8988T (cell line): ENCODE measurements around the gene KIRREL3.

Experiments used
- DNase-seq: peaks from one replicate; pipeline ENCODE4 v3.0.0; 2011

KIRREL3 gene

DNA sequence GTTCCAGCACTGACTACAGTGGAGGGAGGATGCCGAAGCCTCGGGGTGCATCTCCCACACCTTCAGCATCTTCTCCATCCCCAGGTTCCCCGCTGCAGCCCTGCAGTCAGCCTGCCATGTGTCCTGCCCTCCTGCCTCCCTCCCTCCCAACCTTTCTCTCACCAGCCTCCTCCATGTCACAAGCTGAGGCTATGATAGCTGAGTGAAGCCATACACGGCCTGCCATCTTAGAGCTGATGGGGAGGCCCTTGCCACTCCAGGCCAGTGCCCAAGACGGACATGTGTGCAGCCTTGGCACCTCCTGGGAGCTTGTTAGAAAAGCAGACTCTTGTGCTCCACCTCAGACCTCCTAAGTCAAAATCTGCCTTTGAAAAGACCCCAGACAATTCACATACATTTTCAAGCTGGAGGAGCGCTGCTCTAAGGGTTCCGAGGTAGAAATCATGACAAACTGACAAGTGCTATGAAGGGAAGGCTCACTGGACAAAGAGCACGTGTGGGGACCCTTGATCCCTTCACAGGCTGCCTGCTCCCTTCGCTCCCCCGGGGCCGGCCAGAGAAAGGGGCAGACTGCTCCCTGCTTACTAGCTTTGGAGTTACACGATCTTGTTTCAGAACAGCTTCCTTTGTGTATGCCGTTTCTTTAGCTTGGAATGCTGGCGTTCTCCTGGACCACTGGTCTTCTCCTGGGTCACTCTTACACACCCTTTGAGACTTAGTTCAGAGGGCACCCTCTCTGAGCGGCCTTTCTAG is 521.2 kb downstream of the KIRREL3 start:
- no peak for DNase-seq

DNA sequence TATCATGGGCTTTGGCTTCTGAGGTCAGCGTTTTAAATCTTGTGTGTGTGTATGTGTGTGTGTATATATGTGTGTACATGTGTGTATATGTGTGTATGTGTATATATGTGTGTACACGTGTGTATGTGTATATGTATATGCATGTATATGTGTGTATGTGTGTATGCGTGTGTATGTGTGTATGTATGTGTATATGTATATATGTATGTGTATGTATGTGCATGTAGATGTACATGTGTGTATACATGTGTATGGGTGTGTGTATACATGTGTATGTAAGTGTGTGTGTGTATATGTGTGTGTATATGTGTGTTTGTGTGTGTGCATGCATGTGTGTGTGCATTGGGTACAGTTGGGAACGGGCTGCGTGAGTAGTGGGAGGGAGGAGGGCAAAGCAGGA is 522.1 kb downstream of the KIRREL3 start:
- DNase-seq: no peak

DNA sequence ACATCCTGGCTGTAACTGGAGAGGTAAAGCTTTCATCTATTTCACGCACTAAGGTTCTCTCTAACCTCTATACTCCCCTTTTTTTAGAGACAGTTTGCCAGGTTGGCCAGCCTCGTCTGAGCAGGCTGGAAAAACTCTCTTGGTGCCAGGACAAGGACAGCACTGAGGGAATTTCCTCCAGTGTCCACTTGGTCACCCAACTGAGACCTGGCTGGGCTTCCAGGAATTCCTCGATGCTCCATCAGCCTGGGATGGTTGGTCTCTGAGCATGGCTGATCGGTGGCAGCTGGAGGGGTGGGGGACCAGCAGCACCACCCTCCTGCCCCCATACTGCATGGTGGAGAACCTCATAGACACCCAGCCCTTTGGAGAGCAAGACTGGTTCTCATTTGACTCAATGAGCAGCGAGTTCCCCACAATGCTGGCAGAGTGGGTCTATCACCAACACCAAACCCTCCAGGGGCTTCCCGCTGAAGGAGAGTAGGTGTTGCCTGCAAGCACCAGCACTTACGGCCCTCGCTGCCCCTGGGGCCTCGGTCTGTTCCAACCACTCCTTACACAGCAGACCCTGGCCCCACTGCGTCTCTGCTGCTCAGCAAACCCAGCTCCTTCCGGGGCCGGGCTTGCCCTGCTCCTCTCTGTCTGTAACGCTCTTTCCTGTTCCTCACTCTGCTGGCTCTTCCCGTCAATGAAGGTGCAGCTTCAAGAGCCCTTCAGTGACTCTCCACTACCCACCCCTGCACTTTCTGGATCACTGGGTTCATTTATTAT is 522.9 kb downstream of the KIRREL3 start:
- DNase-seq: no peak

DNA sequence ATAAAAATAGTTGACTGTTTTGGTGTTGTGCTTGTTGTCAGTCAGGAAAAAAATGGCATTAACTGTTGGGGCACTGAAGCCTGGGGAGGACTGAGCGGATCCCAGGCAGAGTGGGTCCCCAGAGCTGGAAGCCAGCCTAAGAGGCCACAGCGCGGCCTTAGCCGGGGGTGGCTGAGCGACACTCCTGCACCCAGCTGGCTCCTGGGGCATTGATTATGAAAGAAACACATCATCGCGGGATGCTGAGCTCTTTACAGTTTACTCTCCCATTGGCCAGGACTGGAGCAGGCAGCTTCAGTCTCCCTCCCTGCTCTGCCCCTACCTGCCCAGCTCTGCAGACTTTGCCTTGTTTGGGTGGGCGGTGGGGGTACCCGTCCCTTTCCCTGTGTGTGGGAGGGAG is 523.6 kb downstream of the KIRREL3 start:
- DNase-seq: no peak

DNA sequence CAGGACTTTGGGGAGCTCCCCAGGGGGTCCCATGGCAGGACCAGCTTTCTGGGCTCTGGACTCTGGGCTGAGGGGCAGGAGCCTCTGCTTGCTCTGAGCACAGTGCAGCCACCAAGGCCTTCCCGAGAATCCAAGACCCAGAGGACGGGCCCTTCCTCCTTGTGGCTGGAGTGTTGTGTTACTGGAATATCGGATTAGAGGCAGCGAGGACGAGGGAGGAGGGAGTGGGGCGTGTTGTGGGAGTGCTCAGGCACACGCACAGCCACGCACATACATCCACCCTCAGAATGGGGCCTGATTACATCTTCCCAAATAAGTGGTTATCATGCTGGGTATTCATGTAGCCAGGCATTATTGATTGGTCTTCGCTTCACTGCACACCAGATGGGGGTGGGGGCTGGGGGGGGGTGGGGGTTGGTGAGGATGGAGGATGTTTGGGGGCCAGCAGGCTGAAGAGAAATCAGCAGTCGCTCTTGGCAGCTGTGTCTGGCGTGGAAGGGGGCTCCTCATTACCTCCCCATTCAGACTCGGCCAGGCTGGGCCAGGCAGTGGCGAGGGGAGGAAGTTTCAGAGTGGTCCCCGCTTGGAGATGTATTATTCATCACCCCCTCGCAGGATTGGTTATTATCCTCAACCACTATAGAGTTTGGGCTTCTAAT is 524.2 kb downstream of the KIRREL3 start:
- DNase-seq: no peak

DNA sequence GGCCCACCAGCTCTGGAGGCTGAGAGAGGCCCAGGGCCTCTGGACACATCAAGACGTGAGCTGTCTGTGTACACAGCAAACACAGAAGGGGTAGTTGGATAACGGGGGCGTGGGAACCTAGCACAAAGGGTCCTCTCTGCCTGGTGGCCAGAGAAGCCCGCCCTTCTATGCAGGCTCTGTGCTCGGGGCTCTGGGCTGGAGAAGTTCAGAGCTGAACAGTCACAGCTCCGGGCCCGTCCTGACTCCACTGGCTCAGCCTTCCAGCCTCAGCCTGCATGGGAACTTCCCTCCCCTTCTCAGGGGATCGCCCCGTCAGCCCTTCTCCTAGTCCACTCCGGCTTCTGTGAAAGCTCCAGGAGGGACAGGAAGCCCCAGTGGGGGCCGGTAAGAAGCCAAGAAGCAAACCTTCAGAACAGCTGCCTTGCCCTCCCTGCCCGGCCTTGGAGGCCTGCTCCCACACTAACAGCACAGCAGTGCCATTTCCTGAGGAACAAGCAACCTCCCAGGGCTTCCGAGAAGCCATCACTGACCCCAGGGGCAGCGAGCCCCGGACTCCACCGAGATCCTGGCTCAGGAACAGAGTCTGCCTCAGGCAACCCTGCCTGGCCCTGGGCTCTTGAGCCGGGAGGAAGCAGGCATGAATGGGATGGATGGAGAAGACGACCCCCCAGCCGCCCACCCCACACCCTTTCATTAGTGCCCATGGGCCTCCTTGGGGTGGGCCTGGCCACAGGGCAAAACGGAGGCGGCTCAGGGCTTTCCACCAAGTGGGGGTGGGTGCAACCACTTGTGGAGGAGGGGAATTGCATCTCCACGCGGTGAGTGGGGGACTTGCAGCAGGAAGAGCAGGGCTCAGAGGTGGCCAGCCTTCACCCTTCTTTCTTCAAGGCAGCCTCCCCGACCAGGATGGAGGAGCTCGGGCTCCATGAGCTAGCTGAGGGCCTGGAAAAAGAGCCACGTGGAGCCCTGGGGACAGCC is 525.3 kb downstream of the KIRREL3 start:
- DNase-seq: no peak

DNA sequence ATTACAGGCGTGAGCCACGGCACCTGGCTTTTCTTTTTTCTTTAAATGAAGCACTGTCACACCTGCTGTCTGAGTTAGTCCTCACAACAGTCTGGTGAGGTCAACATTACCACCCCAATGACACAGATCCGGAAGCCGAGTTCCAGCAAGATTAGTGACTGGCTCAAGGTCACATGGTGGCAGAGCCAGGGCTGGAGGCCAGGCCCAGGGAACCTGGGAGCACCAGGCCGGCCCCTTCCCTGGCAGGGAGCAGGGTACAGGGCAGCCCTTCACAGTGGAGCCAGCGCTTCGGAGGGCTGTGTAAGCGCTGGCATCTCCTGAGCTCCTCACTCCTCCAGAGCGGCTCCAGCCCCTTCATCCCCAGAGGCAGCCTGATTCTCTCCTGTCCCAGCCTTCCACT is 526.4 kb downstream of the KIRREL3 start:
- DNase-seq: no peak

DNA sequence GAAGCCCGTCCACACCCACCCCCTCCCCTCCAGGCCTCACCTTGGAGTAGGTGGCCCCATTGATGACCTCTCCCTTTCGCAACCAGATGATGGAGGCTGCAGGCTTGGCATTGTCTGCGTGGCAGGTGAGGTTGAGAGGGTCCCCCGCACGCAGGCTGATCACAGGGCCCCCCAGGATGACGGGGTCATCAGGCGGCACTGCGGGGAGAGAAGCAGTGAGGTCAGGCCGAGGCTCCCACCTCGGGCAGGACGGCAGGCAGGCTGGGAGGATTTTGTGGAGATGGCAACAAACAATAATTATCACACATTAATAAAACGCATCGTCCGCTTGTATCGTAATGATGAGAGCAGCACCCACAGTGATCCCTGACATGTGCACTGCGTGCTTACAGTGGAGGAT is 527.3 kb downstream of the KIRREL3 start:
- no peak for DNase-seq

DNA sequence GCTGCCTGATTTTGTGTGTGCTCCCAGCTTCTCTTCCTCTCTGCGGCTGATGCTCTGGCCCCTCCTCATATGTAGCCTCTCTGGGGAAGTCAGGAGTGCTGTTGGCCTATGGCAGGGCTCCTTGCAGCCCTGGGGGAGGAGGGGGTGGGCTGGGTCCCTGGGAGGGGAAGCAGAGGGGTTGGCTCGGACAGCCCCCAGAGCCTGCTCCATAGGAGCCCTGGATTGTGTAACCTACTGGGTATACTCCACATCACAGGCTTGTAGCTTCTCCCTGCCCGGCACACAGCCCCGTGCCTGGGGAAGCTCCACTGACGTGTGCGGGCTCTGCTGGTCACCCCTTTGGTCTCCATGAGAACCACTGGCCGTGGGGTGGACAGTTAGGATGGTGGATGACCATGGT is 531.3 kb downstream of the KIRREL3 start:
- DNase-seq: no peak

DNA sequence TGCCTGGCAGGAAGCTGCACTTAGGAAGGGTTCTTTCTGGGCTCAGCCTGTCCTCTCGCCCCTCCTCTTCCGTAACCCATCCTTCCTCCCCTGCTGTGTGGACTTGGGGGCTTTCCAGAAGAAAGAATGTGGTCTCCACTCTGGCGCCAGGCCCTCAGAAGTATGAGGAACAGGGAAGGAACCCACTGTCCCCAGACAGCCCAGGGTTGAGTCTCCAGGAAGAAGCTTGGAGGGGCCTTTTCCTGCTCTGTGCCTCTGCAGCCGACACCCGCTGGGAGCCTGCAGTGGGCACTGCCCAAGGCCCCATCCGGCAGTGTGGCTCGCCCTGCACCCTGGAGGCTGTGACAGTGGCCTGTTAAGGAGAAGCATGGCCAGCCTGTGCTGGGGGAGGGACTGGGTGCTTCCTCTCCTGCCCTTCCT is 532.5 kb downstream of the KIRREL3 start:
- DNase-seq: no peak

DNA sequence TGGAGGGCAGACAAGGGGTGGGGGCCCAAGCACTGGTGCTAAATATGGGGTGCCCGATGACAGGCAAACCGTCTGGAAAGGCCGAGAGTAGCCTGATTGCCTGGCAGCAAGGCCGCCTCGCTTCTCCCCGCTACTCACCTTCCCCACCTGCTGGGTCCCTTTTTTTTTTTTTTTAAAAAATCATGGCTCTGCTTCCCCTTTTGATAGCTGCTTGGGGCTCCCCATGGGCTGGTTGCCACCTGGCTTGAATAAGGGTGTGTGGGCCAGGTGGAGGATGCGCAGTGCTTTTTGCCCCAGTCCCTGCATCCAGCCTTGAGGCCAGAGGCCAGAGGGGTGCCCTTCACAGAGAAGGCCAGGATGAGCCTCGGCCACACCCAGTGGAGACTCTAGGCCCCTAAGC is 533.1 kb downstream of the KIRREL3 start:
- no peak for DNase-seq

DNA sequence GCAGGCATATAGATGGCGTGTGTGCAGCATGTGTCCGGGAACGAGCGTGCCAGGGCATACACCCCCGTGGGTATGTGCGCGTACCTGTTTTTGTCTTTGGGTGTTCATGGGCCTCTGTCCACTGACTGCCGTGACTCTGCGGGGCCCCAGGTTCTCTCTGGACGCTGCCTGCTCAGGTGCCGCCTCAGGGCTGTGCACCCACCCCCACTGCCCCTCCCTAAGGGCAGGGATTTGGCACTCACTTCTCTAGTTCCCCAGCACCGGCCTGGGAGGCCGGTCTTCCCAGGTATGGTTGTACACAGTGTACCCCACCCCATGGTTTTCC is 533.6 kb downstream of the KIRREL3 start:
- no peak for DNase-seq

DNA sequence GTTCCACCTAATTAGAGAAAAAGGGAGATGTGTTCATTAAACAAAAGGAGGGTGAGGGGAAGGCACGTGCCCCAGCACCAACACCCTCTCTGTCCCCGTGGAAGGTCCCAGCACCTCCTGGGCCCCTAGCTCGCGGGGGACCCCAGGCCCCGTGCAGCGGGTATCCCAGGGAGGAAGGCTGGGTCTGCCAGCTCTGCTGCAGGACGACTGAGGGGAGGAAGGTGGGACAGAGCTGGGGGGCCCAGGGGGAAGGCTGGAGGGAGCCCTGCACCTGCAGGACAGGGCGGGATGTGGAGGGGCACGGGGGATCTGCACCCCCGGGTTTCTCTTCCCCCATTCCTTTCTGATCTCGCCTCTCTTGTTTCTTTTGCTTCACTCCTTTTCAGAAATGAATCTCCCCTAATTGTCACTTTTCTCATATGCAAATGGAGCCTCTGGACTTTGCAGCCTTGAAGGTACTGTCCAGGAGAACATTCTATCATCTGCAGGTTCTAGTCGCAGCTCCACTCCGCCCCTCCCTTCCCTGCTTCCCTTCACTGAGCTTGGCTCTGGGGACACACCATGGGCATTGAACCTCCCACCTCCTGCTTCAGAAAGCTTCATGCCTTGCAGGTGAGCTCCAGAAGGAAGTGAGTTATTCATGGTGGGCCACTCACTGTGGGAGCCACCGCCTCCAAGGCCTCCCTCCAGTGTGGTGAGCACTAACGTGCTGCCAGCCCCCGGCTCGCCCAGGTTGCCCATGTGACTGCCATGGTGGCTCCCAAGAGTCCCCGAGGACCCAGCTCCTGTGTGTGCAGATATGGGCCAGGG is 534.1 kb downstream of the KIRREL3 start:
- DNase-seq: no peak

DNA sequence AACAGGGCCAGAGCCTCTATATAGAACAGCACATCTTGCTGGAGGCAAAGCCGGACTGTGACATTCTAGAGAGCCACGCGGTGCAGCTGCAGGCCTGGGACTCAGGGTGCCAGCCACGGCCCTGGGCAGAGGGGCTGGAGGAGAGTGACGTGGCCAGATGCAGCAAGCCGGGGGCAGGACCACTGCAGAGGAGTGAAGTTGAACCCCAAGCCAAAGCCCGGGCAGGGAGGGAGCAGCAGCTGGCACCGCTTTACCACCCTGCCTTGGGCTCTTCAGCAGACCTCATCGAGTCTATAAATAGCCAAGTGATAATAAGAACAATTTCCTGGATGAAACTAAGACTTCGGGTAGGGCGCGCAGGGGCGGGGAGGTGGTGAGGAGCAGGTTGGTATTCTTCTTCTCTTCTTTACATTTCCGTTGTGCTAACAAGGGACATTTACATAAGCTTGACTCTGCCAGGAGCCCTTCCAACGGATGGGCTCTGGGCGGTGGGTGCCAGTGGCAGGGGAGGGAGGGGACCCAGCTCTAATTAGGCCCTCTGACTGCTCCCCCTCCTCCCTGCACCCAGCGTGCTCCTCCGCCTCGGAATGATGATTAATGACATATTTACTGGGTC is 534.9 kb downstream of the KIRREL3 start:
- DNase-seq: no peak

DNA sequence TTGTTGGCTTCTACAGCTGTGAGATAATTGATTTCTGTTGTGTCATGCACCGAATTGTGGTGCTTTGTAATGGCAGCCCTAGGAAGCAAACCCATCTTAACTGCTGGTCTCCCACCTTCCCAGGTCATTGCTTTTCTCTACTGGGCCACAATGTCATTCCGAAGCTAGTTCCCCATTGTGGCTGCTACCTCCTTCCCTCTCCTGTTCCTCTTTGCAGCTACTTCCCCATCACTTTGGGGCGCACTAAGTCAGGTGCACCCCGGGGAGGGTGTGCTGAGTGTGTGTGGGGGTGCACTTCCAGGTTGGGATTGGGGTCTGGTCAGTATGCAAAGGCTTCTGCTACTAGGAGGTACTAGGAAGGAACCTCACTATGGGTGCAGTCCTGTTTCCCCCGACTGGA is 535.8 kb downstream of the KIRREL3 start:
- DNase-seq: no peak

DNA sequence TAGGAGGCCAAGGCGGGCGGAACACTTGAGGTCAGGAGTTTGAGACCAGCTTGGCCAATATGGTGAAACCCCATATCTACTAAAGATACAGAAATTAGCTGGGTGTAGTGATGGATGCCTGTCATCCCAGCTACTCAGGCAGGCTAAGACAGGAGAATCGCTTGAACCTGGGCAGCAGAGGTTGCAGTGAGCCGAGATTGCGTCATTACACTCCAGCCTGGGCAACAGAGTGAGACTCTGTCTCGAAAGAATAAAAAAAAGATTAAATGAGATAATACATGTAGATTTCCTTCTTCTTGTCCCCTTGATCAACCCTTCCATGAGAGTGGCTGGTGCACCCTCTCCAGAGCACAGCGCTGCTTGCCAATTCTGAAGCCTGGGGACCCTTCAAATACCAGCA is 538.1 kb downstream of the KIRREL3 start:
- DNase-seq: no peak

DNA sequence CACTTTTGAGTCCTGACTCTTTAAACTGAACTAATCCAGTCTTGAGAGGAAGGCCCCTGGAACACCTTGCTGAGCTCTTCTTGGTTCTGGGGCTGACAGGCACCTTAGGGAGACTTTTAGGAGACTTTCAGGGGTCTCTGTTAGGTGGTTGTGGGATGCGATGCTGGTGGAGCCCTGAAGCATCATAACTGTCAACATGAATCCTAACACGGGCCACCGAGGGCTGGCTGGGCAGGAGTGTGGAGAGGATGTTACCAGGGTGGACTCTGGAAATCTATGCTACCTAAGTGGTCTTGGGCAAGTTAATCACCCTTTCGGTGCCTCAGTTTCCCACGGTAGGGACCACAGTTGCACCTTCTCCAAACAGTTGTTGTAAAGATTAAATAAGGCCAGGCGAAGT is 538.6 kb downstream of the KIRREL3 start:
- DNase-seq: no peak

DNA sequence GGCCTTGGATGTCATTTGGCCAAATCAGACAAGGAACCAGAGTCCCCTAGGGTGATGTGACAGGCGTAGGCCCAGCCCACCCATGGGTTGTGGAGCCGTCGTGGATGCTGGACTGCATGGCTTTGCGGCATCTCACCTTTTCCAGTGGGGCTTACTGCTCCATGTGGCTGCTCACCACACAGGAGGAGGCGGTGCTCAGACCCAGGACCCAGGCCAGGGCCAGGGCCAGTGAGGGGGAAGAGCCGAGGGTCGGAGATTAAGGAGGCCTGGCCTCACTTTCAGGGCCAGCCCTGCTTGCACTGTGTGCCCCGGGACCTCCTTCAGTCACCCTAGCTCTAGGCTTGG is 539.5 kb downstream of the KIRREL3 start:
- DNase-seq: no peak

DNA sequence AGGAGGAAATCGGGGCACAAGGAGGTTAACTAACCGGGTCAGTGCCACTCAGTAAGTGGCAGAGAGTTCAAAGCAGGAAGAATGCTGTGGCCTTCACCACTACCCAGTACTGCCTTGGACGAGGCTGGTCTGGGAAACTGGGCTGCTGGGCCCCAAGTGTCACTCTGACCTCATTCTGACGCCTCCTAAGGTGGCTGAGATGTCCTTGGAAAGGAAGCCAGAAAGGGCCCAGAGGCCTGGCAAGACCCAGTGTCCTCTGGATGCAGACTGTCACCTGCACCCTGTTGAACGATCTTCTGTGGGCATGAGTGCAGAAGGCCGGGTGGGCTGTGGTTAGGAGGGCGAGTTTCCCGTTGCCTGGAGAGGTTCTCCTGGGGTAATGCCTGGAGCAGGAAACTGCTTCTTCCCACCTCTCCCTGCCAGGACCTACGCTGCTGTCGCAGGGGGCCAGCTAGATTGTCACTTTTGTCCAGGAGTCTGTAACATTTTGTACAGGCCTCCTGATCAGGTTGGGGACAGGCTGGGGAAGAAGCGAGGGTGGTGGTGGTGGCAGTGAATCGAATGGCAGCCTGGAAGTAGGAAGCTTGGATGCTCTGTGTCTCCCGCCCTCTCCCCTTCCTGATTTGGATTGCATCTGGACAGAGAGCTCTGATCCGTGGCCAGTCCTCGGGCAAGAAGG is 540.0 kb downstream of the KIRREL3 start:
- no peak for DNase-seq

DNA sequence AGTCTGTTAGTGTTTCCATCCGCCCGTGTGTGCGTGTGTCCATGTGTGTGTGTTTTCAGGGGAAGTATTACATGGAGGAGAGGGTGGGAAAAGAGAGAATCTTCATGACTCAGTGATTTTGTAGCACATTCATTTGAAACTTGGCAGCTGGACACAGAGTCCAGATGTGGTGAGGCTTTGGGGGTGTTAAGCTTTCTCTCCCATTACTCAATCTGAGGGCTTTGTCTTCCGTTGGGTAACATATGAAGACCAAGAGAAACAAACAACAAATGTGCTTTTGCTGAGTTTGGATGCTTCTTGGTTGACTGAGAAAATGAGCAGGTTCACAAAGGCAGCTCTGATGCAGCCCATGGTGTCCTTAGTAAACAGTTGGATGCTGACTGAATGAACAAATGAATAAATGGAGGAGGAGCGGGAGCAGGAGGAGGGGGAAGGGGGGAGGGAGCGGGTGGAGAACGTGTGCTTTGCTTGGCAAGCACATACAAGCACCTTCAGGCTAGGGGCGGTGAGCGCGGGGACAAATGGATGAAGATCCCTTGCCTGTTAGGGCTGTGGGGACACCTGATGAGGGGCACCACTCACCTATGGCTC is 540.8 kb downstream of the KIRREL3 start:
- no peak for DNase-seq

DNA sequence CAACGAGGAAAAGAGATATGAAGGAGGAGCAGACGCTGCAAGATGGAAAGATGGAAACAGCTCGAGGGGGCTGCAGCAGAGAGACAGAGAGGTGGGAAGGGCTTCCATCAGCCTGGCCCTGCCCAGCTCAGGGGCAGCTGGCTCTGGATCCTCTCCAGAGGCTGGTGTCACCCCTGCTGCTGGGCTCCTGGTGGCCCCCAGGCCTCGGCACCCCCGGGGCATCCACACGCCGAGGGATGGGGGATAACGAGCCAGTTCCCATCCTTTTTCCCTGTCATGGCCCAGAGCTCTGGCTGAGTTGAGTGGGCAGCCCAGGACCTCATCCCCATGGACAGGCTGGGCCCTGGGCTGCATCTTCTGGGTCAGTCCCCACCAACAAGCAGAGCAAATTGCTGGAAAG is 542.8 kb downstream of the KIRREL3 start:
- no peak for DNase-seq
